Trophoblast cell (in vitro differentiated cells and primary cell): ENCODE results near the gene PTPRN2.

ENCODE experiments used
- DNase-seq, 2 donors: peaks; one replicate each; pipeline ENCODE4 v3.0.0-alpha.2; 2016
- H2AFZ ChIP-seq: 2 replicates; pipeline ENCODE4 v1.6.1; 2013; ENCODE audit warnings: low read length, moderate library complexity, mild to moderate bottlenecking; ENCODE audit not compliant: insufficient read depth, poor library complexity
- H2AK5ac ChIP-seq: 2 replicates; pipeline ENCODE4 v1.6.1; 2013; ENCODE audit warnings: mild to moderate bottlenecking, low read length
- H2BK120ac ChIP-seq: 2 replicates; pipeline ENCODE4 v1.6.1; 2013; ENCODE audit warnings: low read length, mild to moderate bottlenecking, moderate library complexity; ENCODE audit not compliant: insufficient read depth, poor library complexity
- H2BK12ac ChIP-seq: 2 replicates; pipeline ENCODE4 v1.6.1; 2013; ENCODE audit warnings: mild to moderate bottlenecking, low read length, moderate library complexity
- H2BK5ac ChIP-seq: 2 replicates; pipeline ENCODE4 v1.6.1; 2013; ENCODE audit warnings: low read length, low read depth, moderate library complexity, mild to moderate bottlenecking; ENCODE audit not compliant: poor library complexity
- H3K14ac ChIP-seq: 2 replicates; pipeline ENCODE4 v1.6.1; 2013; ENCODE audit warnings: mild to moderate bottlenecking, low read length
- H3K18ac ChIP-seq: 2 replicates; pipeline ENCODE4 v1.6.1; 2013; ENCODE audit warnings: mild to moderate bottlenecking, low read length
- H3K23ac ChIP-seq: 2 replicates; pipeline ENCODE4 v1.6.1; 2013; ENCODE audit warnings: low read length
- H3K27ac ChIP-seq: 2 replicates; pipeline ENCODE4 v1.5.1; 2013; ENCODE audit warnings: low read depth, mild to moderate bottlenecking, inconsistent platforms, low read length, moderate library complexity
- H3K27me3 ChIP-seq: 2 replicates; pipeline ENCODE4 v1.6.1; 2013; ENCODE audit warnings: inconsistent platforms, mild to moderate bottlenecking, low read length, moderate library complexity; ENCODE audit not compliant: insufficient read depth
- H3K36me3 ChIP-seq, 2 experiments: 1 replicate in 1 of 2; 2 replicates in 1 of 2; pipeline ENCODE4 v1.6.1; 2013; ENCODE audit warnings: low read length in 2 of 2, mild to moderate bottlenecking in 2 of 2, moderate library complexity in 1 of 2; ENCODE audit not compliant: insufficient read depth in 2 of 2, control insufficient read depth in 1 of 2
- H3K4ac ChIP-seq: 2 replicates; pipeline ENCODE4 v1.6.1; 2013; ENCODE audit warnings: low read depth, mild to moderate bottlenecking, low read length, moderate library complexity
- H3K4me1 ChIP-seq, 2 experiments: 1 replicate in 1 of 2; 2 replicates in 1 of 2; pipeline ENCODE4 v1.6.1; 2013; ENCODE audit warnings: low read length in 2 of 2, mild to moderate bottlenecking in 2 of 2, moderate library complexity in 1 of 2; ENCODE audit not compliant: insufficient read depth in 2 of 2, control insufficient read depth in 1 of 2
- H3K4me2 ChIP-seq: 2 replicates; pipeline ENCODE4 v1.6.1; 2013; ENCODE audit warnings: inconsistent platforms, mild to moderate bottlenecking, low read length, moderate library complexity
- H3K4me3 ChIP-seq: 2 replicates; pipeline ENCODE4 v1.5.1; 2013; ENCODE audit warnings: mild to moderate bottlenecking, low read depth, low read length, inconsistent platforms
- H3K79me1 ChIP-seq: one replicate; pipeline ENCODE4 v1.6.1; 2013; ENCODE audit warnings: low read length
- H3K79me2 ChIP-seq: 2 replicates; pipeline ENCODE4 v1.6.1; 2013; ENCODE audit warnings: low read length, mild to moderate bottlenecking; ENCODE audit not compliant: control insufficient read depth, insufficient read depth, poor library complexity
- H3K9ac ChIP-seq: 2 replicates; pipeline ENCODE4 v1.6.1; 2013; ENCODE audit warnings: mild to moderate bottlenecking, low read length
- H3K9me3 ChIP-seq: 2 replicates; pipeline ENCODE4 v1.6.1; 2013; ENCODE audit warnings: low read depth, mild to moderate bottlenecking, control low read depth, inconsistent platforms, low read length; ENCODE audit not compliant: insufficient read depth
- H4K12ac ChIP-seq: 2 replicates; pipeline ENCODE4 v1.6.1; 2013; ENCODE audit warnings: low read depth, mild to moderate bottlenecking, low read length, moderate library complexity
- H4K8ac ChIP-seq: 2 replicates; pipeline ENCODE4 v1.6.1; 2013; ENCODE audit warnings: low read depth, mild to moderate bottlenecking, low read length, moderate library complexity
- H4K91ac ChIP-seq: one replicate; pipeline ENCODE4 v1.6.1; 2013; ENCODE audit warnings: low read depth, mild to moderate bottlenecking, low read length, moderate library complexity
- WGBS: extraction: QIAGEN DNeasy Blood & Tissue Kit; methylation state at CpG from one replicate; pipeline ENCODE4 v1.1.7; 2013; ENCODE audit warnings: missing lambda C conversion rate; ENCODE audit not compliant: insufficient read length, insufficient coverage; ENCODE audit errors: extremely low coverage; 5-methylcytosine and 5-hydroxymethylcytosine counted together

The PTPRN2 gene

DNA sequence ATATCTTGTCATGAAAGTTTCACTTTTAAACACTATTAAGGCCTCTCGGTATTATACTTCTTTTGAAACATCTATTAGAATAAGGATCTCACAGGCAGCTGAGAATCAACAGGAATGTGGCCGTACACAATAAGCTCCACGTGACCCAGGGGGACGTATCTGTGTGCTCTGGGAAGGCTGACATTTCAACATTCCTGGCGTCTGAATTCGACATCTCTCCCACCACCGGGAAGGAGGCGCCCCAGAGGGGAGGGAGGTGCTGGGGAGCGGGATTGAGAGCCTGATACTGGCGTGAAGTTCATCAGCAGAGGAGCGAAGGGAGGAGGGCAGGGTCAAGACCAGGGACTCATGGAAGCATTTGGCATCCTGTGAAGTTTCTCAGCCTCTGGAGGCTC lies 849.6 kb downstream of the PTPRN2 start:
- Histone ChIP-seq H3K14ac (no peak overlapping the region), H3K79me1 (no peaks in the 10 kb centered on the region), H3K23ac (no peak overlapping the region), H3K18ac (no peak overlapping the region), H3K4me1 (peaks cover 0 to 2% of the 10 kb centered on the region in 2 experiments), H2BK120ac (no peak overlapping the region), H3K27ac (no peak overlapping the region), H3K4me3 (no peak overlapping the region), H3K9me3 (peaks cover 5% of the 10 kb centered on the region), H2AFZ (no peak overlapping the region), H4K91ac (no peak overlapping the region), H3K27me3 (no peaks in the 10 kb centered on the region), H2BK12ac (no peak overlapping the region), H4K8ac (no peak overlapping the region), H3K9ac (no peak overlapping the region), H3K36me3 (no peaks in the 10 kb centered on the region), H2BK5ac (no peak overlapping the region), H3K79me2 (no peaks in the 10 kb centered on the region), H4K12ac (no peak overlapping the region), H3K4me2 (no peak overlapping the region), H2AK5ac (no peak overlapping the region), H3K4ac (no peak overlapping the region)
- no CpG with 5 or more reads among the region's 11 CpGs for WGBS
- peak in 1 of 2 donors; percentile 4 for DNase-seq

DNA sequence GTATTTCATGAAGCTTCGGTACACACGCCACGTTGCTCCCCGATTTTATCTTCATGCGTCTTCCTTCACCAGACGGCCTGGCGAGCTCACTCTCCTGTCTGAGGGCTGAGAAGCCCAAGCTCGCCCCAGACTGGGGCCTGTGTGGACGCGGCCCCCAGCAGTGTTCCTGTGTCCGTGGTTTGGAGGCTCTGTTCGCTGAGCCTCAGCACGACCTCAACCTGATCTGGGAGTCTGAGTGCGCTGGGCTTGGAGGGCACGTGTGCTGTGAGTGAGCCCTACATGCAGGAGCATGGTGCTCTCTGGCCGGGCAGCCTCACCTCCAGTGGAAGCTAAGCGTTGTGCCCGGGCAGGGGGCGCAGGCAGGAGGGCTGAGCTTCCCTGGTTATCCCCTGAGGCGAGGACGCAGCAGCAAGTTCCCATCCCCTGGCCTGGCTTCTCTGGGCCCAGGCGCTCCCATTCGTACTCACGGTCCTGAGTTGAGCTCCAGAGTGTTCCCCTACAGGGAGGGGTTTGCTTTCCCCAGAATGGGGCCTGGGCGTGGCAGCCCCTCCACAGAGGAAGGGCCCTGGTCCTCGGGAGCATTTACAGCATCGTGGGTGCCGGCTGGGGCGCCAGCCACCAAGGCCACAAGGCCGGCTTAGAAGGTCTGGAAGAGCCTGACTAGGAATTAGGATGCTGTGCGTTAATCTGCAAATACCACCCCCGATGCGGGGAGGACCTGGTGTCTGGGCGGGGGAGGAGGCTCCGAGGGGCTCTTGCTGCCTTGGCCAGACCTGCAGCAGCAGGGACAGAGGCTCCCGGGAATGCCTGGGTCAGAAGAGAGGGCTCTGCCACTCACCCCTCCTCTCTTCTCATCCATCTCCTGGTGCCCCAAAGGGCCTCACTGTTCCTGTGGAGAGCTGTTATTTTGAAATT lies 850.2 kb downstream of the PTPRN2 start:
- H2BK120ac ChIP-seq = no peak overlapping the region
- H3K4ac ChIP-seq = no peak overlapping the region
- H3K27me3 ChIP-seq = no peaks in the 10 kb centered on the region
- no peak overlapping the region for H3K27ac ChIP-seq
- H3K79me2 ChIP-seq = no peaks in the 10 kb centered on the region
- H3K4me1 ChIP-seq = peaks cover 0 to 2% of the 10 kb centered on the region in 2 experiments
- no peak overlapping the region for H3K4me3 ChIP-seq
- no peak overlapping the region for H3K9ac ChIP-seq
- H3K36me3 ChIP-seq = no peaks in the 10 kb centered on the region
- no peak overlapping the region for H3K18ac ChIP-seq
- peaks cover 5% of the 10 kb centered on the region for H3K9me3 ChIP-seq
- H2BK5ac ChIP-seq = no peak overlapping the region
- H2AFZ ChIP-seq = no peak overlapping the region
- no peak overlapping the region for H4K8ac ChIP-seq
- DNase-seq = no peak
- H2BK12ac ChIP-seq = no peak overlapping the region
- H3K4me2 ChIP-seq = no peak overlapping the region
- H3K79me1 ChIP-seq = no peaks in the 10 kb centered on the region
- H3K23ac ChIP-seq = no peak overlapping the region
- H4K12ac ChIP-seq = no peak overlapping the region
- H3K14ac ChIP-seq = no peak overlapping the region
- no CpG with 5 or more reads among the region's 36 CpGs for WGBS
- no peak overlapping the region for H4K91ac ChIP-seq
- H2AK5ac ChIP-seq = no peak overlapping the region

GRCh38 chr7:157736341-157736740 lies 851.3 kb downstream of the PTPRN2 start:
- Histone ChIP-seq H3K4me2 (no peak overlapping the region), H3K4me1 (peaks cover 0 to 2% of the 10 kb centered on the region in 2 experiments), H2AFZ (no peak overlapping the region), H2BK120ac (no peak overlapping the region), H4K8ac (no peak overlapping the region), H2AK5ac (no peak overlapping the region), H3K14ac (no peak overlapping the region), H3K36me3 (no peaks in the 10 kb centered on the region), H3K18ac (no peak overlapping the region), H4K91ac (no peak overlapping the region), H3K27me3 (no peaks in the 10 kb centered on the region), H4K12ac (no peak overlapping the region), H3K79me2 (no peaks in the 10 kb centered on the region), H2BK5ac (no peak overlapping the region), H2BK12ac (no peak overlapping the region), H3K9ac (no peak overlapping the region), H3K4me3 (no peak overlapping the region), H3K79me1 (no peaks in the 10 kb centered on the region), H3K27ac (no peak overlapping the region), H3K23ac (no peak overlapping the region), H3K4ac (no peak overlapping the region), H3K9me3 (peaks cover 5% of the 10 kb centered on the region)
- no CpG with 5 or more reads among the region's 14 CpGs for WGBS
- DNase-seq = no peak

GRCh38 chr7:157735826-157736225 lies 851.8 kb downstream of the PTPRN2 start:
- no peak for DNase-seq
- no peaks in the 10 kb centered on the region for H3K27me3 ChIP-seq
- no peaks in the 10 kb centered on the region for H3K79me1 ChIP-seq
- no peak overlapping the region for H2BK5ac ChIP-seq
- H3K9me3 ChIP-seq = peaks cover 5% of the 10 kb centered on the region
- H3K18ac ChIP-seq = no peak overlapping the region
- H2BK12ac ChIP-seq = no peak overlapping the region
- H2BK120ac ChIP-seq = no peak overlapping the region
- no peak overlapping the region for H4K8ac ChIP-seq
- no peak overlapping the region for H3K23ac ChIP-seq
- no peak overlapping the region for H4K12ac ChIP-seq
- H2AK5ac ChIP-seq = no peak overlapping the region
- WGBS = no CpG with 5 or more reads among the region's 14 CpGs
- no peak overlapping the region for H2AFZ ChIP-seq
- H3K4ac ChIP-seq = no peak overlapping the region
- H3K27ac ChIP-seq = no peak overlapping the region
- H3K9ac ChIP-seq = no peak overlapping the region
- H3K79me2 ChIP-seq = no peaks in the 10 kb centered on the region
- H3K4me2 ChIP-seq = no peak overlapping the region
- peaks cover 0 to 2% of the 10 kb centered on the region in 2 experiments for H3K4me1 ChIP-seq
- H3K4me3 ChIP-seq = no peak overlapping the region
- H3K14ac ChIP-seq = no peak overlapping the region
- no peak overlapping the region for H4K91ac ChIP-seq
- H3K36me3 ChIP-seq = no peaks in the 10 kb centered on the region
